ENCODE data around the gene ASB14.
A peak's percentile ranks its signal among the peaks of the same experiment; 100 is the strongest.
"Not testable (repeated sequence)": the region's sequence is repeated elsewhere in the genome, so short reads cannot be mapped to it uniquely, and the experiment has no call there.

The ASB14 gene

GRCh38 chr3:57292159-57292896, at the start of gene ASB14:
Gene ASB14, minus strand, starts transcription at chr3:57292685. Its CDS starts 652 bp downstream, at chr3:57292033.
- DNase-seq (ENCODE audit: low spot score), result no peak

GRCh38 chr3:57339071-57339642, 46.7 kb upstream of the ASB14 start:
- DNase-seq (ENCODE audit: low spot score), result not testable (repeated sequence)

- DNase-seq (ENCODE audit: low spot score), result not testable (repeated sequence)
Measured at GRCh38 chr3:57338272-57339070, 46.0 kb upstream of the ASB14 start.

- DNase-seq (ENCODE audit: low spot score), result no peak
Measured at GRCh38 chr3:57335283-57335938, 42.9 kb upstream of the ASB14 start.

DNA sequence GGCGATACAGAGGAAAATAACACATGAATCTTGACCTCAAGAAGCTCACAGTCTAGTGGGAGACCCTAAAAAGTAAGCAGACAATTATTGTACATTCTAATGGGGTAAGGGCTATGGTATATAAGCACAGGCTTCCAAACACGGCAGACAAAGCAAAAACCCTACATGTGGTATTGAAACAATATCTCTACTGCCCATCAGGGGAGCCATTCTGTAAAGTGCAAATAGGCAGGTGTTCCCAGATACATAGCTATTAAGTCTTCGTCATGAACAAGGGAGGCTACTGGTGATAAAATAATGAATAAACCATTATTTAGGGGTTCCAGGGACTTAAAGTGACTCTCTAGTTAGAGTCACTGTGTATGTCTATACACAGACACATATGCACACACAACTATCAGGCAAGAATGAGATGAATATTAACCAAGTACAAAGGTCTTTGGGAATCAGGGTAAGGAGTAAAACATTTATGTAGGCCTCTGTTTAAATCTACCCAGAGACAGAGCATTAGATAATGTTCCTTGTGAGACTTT, 38.7 kb upstream of the ASB14 start:
- no peak for DNase-seq (ENCODE audit: low spot score)

GRCh38 chr3:57326498-57326897, 34.0 kb upstream of the ASB14 start:
- not testable (repeated sequence) for DNase-seq (ENCODE audit: low spot score)

DNA sequence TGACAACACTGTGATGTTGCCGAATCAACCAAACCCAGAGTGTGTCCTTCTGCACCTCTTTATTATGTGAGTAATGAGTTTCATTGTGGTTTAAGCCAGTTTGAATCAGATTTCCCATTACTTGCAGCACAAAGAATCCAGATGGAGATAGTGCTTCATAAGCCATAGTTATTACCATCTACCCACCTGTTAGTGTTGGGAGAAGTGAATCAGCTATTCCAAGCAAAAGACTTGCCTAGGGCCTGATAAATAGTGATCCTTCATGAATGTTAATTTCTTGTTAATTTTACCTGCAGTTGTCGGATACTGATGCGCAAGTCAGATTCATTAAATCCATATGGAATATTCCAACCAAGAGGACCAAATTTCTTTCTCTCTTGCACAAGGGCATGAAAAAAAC, 21.7 kb upstream of the ASB14 start:
- DNase-seq (ENCODE audit: low spot score), result no peak

GRCh38 chr3:57309769-57310360, 17.4 kb upstream of the ASB14 start:
- DNase-seq (ENCODE audit: low spot score), result no peak

DNA sequence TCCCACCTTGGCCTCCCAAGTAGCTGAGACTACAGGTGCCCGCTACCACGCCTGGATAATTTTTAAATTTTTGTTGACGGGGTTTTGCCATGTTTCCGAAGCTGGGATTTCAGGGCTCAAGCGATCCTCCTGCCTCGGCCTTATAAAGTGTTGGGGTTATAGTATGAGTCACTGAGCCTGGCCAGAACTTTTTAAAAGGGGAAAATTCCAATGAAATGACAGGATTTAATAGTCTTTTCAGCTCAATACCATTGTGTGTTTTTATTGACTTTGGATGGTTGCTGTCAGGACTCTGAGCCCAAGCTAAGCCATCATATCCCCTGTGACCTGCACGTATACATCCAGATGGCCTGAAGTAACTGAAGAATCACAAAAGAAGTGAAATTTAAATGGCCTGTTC, 11.0 kb upstream of the ASB14 start:
- not testable (repeated sequence) for DNase-seq (ENCODE audit: low spot score)

DNA sequence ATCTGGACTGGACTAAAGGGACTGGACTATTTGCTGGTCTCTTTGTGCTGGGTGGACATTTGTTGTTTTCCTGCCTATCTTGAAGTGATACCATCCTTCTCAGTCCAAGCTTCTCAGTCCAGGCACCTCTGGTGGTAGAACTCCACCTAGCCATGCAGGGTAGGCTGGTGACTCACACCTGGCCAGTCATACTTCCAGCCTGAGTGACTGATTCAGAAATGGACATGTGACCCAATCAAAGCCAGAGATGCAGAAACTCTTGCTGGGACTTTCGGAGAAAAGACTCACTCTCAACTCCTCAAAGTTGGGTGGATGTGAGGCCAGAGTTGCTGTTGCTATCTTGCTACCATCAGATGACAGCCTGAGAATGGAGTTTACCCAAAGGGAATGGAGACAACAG, 5.6 kb upstream of the ASB14 start:
- DNase-seq (ENCODE audit: low spot score), result peak; percentile 26

DNA sequence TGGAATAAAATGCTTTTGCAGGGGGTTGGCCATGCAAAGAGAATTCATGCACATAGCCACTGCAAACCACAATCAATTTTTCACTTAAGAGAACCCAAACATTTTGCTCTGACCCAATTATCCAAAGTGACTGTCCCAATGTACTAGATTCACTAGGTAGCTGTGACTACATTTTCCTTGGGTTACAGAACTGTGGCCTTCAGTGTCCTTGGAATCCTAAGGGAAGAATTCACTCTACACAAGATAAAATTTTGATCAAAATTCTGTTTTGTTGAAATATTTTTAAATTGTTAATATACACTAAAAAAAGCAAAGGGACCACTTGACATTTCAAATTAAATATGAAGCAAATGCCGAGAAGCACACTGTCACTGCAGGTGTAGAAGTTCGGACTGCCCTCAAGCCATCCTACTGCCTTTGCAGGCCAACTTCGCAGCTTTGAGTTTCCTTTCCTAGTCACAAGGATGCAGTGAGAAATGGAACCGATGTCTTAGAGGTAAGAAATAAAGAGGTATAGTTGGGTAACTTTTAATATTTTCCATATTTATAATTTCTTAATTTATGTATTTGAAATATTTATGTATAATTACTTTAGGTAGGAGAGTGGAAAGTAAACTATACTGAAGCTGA, 527 bp upstream of the ASB14 start:
- DNase-seq (ENCODE audit: low spot score), result no peak

- DNase-seq (ENCODE audit: low spot score), result no peak
Measured at GRCh38 chr3:57288403-57288802, 4.1 kb downstream of the ASB14 start.

- DNase-seq (ENCODE audit: low spot score), result no peak
Measured at GRCh38 chr3:57287205-57287604, 5.3 kb downstream of the ASB14 start.

GRCh38 chr3:57283334-57283733, 9.2 kb downstream of the ASB14 start:
- DNase-seq (ENCODE audit: low spot score), result no peak

DNA sequence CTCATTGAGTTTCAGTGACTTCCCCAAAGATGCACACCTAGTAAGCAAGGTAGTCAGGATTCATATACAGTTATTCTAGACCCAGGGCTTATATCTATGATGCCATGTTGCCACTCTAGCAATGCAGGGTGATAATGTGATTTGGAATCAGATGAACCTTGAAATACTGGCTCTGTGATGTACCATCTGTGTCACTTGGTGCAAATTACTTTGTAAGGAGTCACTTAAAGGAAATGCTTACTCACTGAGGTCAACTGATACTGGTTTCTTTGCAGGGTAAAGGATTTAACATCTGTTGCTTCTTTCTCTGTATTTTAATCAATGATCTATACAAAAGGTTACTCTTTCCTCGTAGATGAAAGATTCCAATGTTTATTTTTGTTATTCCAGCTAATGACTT, 10.8 kb downstream of the ASB14 start:
- peak; percentile 55 for DNase-seq (ENCODE audit: low spot score)

GRCh38 chr3:57279685-57280084, 12.8 kb downstream of the ASB14 start:
- DNase-seq (ENCODE audit: low spot score), result no peak

- DNase-seq (ENCODE audit: low spot score), result no peak
Measured at GRCh38 chr3:57278237-57278636, 14.2 kb downstream of the ASB14 start.

- no peak for DNase-seq (ENCODE audit: low spot score)
Measured at GRCh38 chr3:57275393-57275792, 17.1 kb downstream of the ASB14 start.

- no peak for DNase-seq (ENCODE audit: low spot score)
Measured at GRCh38 chr3:57274845-57275244, 17.6 kb downstream of the ASB14 start.

- DNase-seq (ENCODE audit: low spot score), result no peak
Measured at GRCh38 chr3:57268416-57268815, 24.1 kb downstream of the ASB14 start.

- no peak for DNase-seq (ENCODE audit: low spot score)
Measured at GRCh38 chr3:57261929-57262328, 30.6 kb downstream of the ASB14 start.

Data from kidney capillary endothelial cell (primary cell).